K562 (cell line): ENCODE measurements around the gene TIGD4. TPM values are rescaled to one million over a fixed set of nuclear protein-coding genes. Genes with fewer than 3 reads are reported as not detected.

ENCODE experiments used
- BHLHE40 ChIP-seq: IDR thresholded peaks from 2 replicates; pipeline ENCODE4 v1.6.1; 2011; ENCODE audit warnings: low read length, improper control_type of control experiment
- COPS2 ChIP-seq: fragments of 450-650 bp; conservative IDR thresholded peaks from 2 replicates; pipeline ENCODE4 v1.6.1; 2016; ENCODE audit warnings: mild to moderate bottlenecking, moderate library complexity
- DDX20 ChIP-seq: fragments of 450-650 bp; IDR thresholded peaks from 2 replicates; pipeline ENCODE4 v1.6.1; 2016; ENCODE audit warnings: missing genetic modification characterization, low read depth, mild to moderate bottlenecking, missing compliant biosample characterization, moderate library complexity
- FOXA3 ChIP-seq, 2 experiments: fragments of 450-650 bp in 1 of 2; sonication (generic) in 1 of 2; formaldehyde crosslinking; IDR thresholded peaks in 1 of 2; conservative IDR thresholded peaks in 1 of 2; 2 replicates each; pipeline versions ENCODE4 v1.4.0 to v1.8.0; 2020 to 2022; ENCODE audit warnings: mild to moderate bottlenecking in 2 of 2, missing genetic modification reagents in 1 of 2
- FOXM1 ChIP-seq, 2 experiments: fragments of 450-650 bp in 1 of 2; sonication (generic) in 1 of 2; formaldehyde crosslinking in 1 of 2; IDR thresholded peaks; 2 replicates each; pipeline versions ENCODE4 v1.6.1 to v1.9.0; 2017 to 2022; ENCODE audit warnings: low read depth in 2 of 2, mild to moderate bottlenecking in 2 of 2, missing genetic modification reagents in 1 of 2, moderate library complexity in 1 of 2
- GATAD2B ChIP-seq: fragments of 450-650 bp; IDR thresholded peaks from 2 replicates; pipeline ENCODE4 v1.6.1; 2017; ENCODE audit warnings: mild to moderate bottlenecking, borderline replicate concordance
- HMG20B ChIP-seq: fragments of 250-450 bp; sonication (Bioruptor Pico); IDR thresholded peaks from 2 replicates; pipeline ENCODE4 v1.5.0; 2021; ENCODE audit warnings: mild to moderate bottlenecking
- HOXB6 ChIP-seq: fragments of 250-450 bp; sonication (Bioruptor Pico); IDR thresholded peaks from 2 replicates; pipeline ENCODE4 v1.5.1; 2022; ENCODE audit warnings: mild to moderate bottlenecking, borderline replicate concordance
- KLF16 ChIP-seq: IDR thresholded peaks from 2 replicates; pipeline ENCODE4 v1.6.1; 2016; ENCODE audit warnings: antibody characterized with exemption
- MCM2 ChIP-seq: fragments of 450-650 bp; IDR thresholded peaks from 2 replicates; pipeline ENCODE4 v1.6.1; 2017; ENCODE audit warnings: low read depth, mild to moderate bottlenecking
- NFYB ChIP-seq: IDR thresholded peaks from 2 replicates; pipeline ENCODE4 v1.6.1; 2011; ENCODE audit warnings: mild to moderate bottlenecking, moderate library complexity; ENCODE audit not compliant: insufficient read length; ENCODE audit errors: extremely low read depth
- NR1H2 ChIP-seq: sonication (generic); formaldehyde crosslinking; IDR thresholded peaks from 2 replicates; pipeline ENCODE4 v1.4.0; 2020; ENCODE audit warnings: mild to moderate bottlenecking, missing genetic modification reagents
- NR3C1 ChIP-seq: sonication (generic); formaldehyde crosslinking; IDR thresholded peaks from 2 replicates; pipeline ENCODE4 v1.8.1; 2022; ENCODE audit warnings: missing genetic modification reagents
- POLR2AphosphoS5 ChIP-seq: IDR thresholded peaks from 2 replicates; pipeline ENCODE4 v1.6.1; 2011; ENCODE audit warnings: mild to moderate bottlenecking, low read depth, low read length, moderate library complexity; ENCODE audit not compliant: control insufficient read depth, insufficient read depth
- POLR2B ChIP-seq: fragments of 450-650 bp; IDR thresholded peaks from 2 replicates; pipeline ENCODE4 v1.6.1; 2018; ENCODE audit warnings: low read depth; ENCODE audit not compliant: partially characterized antibody
- PURB ChIP-seq: sonication (generic); formaldehyde crosslinking; IDR thresholded peaks from 2 replicates; pipeline ENCODE4 v1.9.0; 2021; ENCODE audit warnings: low read depth, mild to moderate bottlenecking, missing genetic modification reagents
- SAP30 ChIP-seq: fragments of 200-600 bp; sonication (generic); IDR thresholded peaks from 2 replicates; pipeline ENCODE4 v1.6.1; 2012; ENCODE audit warnings: borderline replicate concordance, low read depth, mild to moderate bottlenecking, moderate library complexity, low read length, control low read depth, inconsistent platforms; ENCODE audit not compliant: insufficient read depth, poor library complexity, severe bottlenecking
- SMARCA5 ChIP-seq: fragments of 450-650 bp; IDR thresholded peaks from 2 replicates; pipeline ENCODE4 v1.6.1; 2016
- TEAD2 ChIP-seq: fragments of 450-650 bp; IDR thresholded peaks from 2 replicates; pipeline ENCODE4 v1.6.1; 2016; ENCODE audit warnings: missing genetic modification characterization, control low read depth, missing compliant biosample characterization
- TFAM ChIP-seq: fragments of 250-450 bp; sonication (Bioruptor Pico); conservative IDR thresholded peaks from 2 replicates; pipeline ENCODE4 v1.5.0; 2021; ENCODE audit warnings: mild to moderate bottlenecking, moderate library complexity
- ZBTB26 ChIP-seq: fragments of 450-650 bp; formaldehyde crosslinking; IDR thresholded peaks from 2 replicates; pipeline ENCODE4 v1.4.0; 2022; ENCODE audit warnings: missing genetic modification characterization
- ZNF175 ChIP-seq: fragments of 200-800 bp; sonication (Bioruptor generic); IDR thresholded peaks from 2 replicates; pipeline ENCODE4 v1.6.1; 2016; ENCODE audit warnings: low read depth, mild to moderate bottlenecking, missing genetic modification characterization, missing compliant biosample characterization
- ZNF217 ChIP-seq: sonication (generic); formaldehyde crosslinking; IDR thresholded peaks from 2 replicates; pipeline ENCODE4 v1.8.0; 2022; ENCODE audit warnings: mild to moderate bottlenecking, missing genetic modification reagents
- ZNF3 ChIP-seq: fragments of 250-450 bp; sonication (Bioruptor Pico); IDR thresholded peaks from 2 replicates; pipeline ENCODE4 v1.5.0; 2021; ENCODE audit warnings: mild to moderate bottlenecking, moderate library complexity
- ZNF431 ChIP-seq: sonication (generic); formaldehyde crosslinking; IDR thresholded peaks from 2 replicates; pipeline ENCODE4 v1.8.0; 2022; ENCODE audit warnings: mild to moderate bottlenecking, missing genetic modification reagents
- ZNF436 ChIP-seq: fragments of 250-450, 450-650 bp; sonication (Bioruptor Pico); formaldehyde crosslinking; IDR thresholded peaks from 2 replicates; pipeline ENCODE4 v1.7.0; 2020; ENCODE audit warnings: mild to moderate bottlenecking
- ZNF561 ChIP-seq: fragments of 450-650 bp; formaldehyde crosslinking; conservative IDR thresholded peaks from 2 replicates; pipeline ENCODE4 v1.4.0; 2020; ENCODE audit warnings: mild to moderate bottlenecking, moderate library complexity
- ZNF57 ChIP-seq: fragments of 450-650 bp; formaldehyde crosslinking; IDR thresholded peaks from 2 replicates; pipeline ENCODE4 v1.4.0; 2020; ENCODE audit warnings: mild to moderate bottlenecking, moderate library complexity
- polyA plus RNA-seq, 8 experiments: library from polyadenylated mRNA; depleted of rRNA in 4 of 8; stranded (reverse) in 5 of 8; unstranded in 3 of 8; fragments of >200 nt; fragmentation: Nextera tagmentation in 2 of 8; fragmentation: Illumina TruSeq in 1 of 8; extraction: Ambion mirVana in 2 of 8; extraction: Trizol in 1 of 8; gene quantifications; 2 replicates each; pipeline versions ENCODE4 v1.2.1 to v1.2.3, GENCODE V29; 2011 to 2014; ENCODE audit warnings: inconsistent platforms in 1 of 8, missing spikeins in 1 of 8
- total RNA-seq, 7 experiments: library from RNA; depleted of rRNA in 6 of 7; stranded (reverse); fragments of >200 nt in 6 of 7; fragmentation: Illumina TruSeq in 2 of 7; extraction: Trizol in 2 of 7; gene quantifications; 2 replicates each; pipeline versions ENCODE4 v1.2.1 to v1.2.3, GENCODE V29; 2011 to 2021; ENCODE audit warnings: low replicate concordance in 1 of 7
- TF ChIP-seq, protein P1 (sequence below): fragments of 450-650 bp; conservative IDR thresholded peaks from 2 replicates; pipeline ENCODE4 v1.6.1; 2016; ENCODE audit warnings: missing genetic modification characterization, low read depth, mild to moderate bottlenecking, missing compliant biosample characterization, moderate library complexity

Gene TIGD4
- total and polyA plus RNA-seq, 9 of the 15 experiments (the other 6 are each of a cell fraction or from before 2014, with no cell fraction given) = 0.07 to 0.28 (median 0.18) TPM

- TF ChIP-seq MCM2 (no peak), NR1H2 (no peak), ZNF431 (CRISPR knock-in tag) (no peak), HMG20B (CRISPR knock-in tag) (no peak), ZNF3 (CRISPR knock-in tag) (no peak), FOXM1 (IDR thresholded peaks at IDR 0.05; ENCODE audit: low read depth) (0 out of 2 replicates have a peak, but pooled peaks have one; percentile 11), FOXM1 (CRISPR knock-in tag; IDR thresholded peaks at IDR 0.05; ENCODE audit: low read depth) (no peak), ZNF217 (CRISPR knock-in tag) (no peak), GATAD2B (no peak), FOXA3 (CRISPR knock-in tag; conservative IDR thresholded peaks at IDR 0.05 in 1 of 2, IDR thresholded peaks at IDR 0.05 in 1 of 2) (no peak), ZNF175 (CRISPR knock-in tag) (no peak), KLF16 (peak; percentile 75), POLR2AphosphoS5 (peak; percentile 77; the same call in 1 of the 2 replicates), SMARCA5 (no peak), PURB (CRISPR knock-in tag) (no peak), ZNF561 (CRISPR knock-in tag) (no peak), ZNF436 (CRISPR knock-in tag) (no peak), TFAM (CRISPR knock-in tag) (no peak), ZNF57 (no peak), DDX20 (tag) (no peak), TEAD2 (tag) (no peak), ZBTB26 (CRISPR knock-in tag) (no peak), HOXB6 (CRISPR knock-in tag) (no peak), SAP30 (no peak), POLR2B (peak; percentile 74), COPS2 (no peak), BHLHE40 (no peak), NR3C1 (CRISPR knock-in tag) (no peak), NFYB (no peak)
- TF ChIP-seq, protein P1, sequence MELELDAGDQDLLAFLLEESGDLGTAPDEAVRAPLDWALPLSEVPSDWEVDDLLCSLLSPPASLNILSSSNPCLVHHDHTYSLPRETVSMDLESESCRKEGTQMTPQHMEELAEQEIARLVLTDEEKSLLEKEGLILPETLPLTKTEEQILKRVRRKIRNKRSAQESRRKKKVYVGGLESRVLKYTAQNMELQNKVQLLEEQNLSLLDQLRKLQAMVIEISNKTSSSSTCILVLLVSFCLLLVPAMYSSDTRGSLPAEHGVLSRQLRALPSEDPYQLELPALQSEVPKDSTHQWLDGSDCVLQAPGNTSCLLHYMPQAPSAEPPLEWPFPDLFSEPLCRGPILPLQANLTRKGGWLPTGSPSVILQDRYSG = no peak
These were observed at the start of gene TIGD4, which contains the start of gene ARFIP1 (continued) for GRCh38 chr4:152779513-152780266.
